KMS-11 (cell line): ENCODE measurements around the gene DIPK1A.

Experiments
- H2AFZ ChIP-seq: fragments of 200-600 bp; sonication (generic); 2 replicates; pipeline ENCODE4 v1.6.1; 2016; ENCODE audit warnings: antibody characterized with exemption, mixed run types, low read depth
- H3K27ac ChIP-seq: fragments of 200-600 bp; sonication (generic); 2 replicates; pipeline ENCODE4 v1.6.1; 2016; ENCODE audit warnings: mild to moderate bottlenecking, mixed run types
- H3K27me3 ChIP-seq: fragments of 200-600 bp; sonication (generic); 2 replicates; pipeline ENCODE4 v1.6.1; 2017; ENCODE audit warnings: mild to moderate bottlenecking, low read depth, mixed run types, moderate library complexity; ENCODE audit not compliant: insufficient read depth
- H3K36me3 ChIP-seq: fragments of 200-600 bp; sonication (generic); 2 replicates; pipeline ENCODE4 v1.6.1; 2017; ENCODE audit warnings: mild to moderate bottlenecking, mixed run types; ENCODE audit not compliant: insufficient read depth
- H3K4me1 ChIP-seq: fragments of 200-600 bp; sonication (generic); 2 replicates; pipeline ENCODE4 v1.6.1; 2016; ENCODE audit warnings: mild to moderate bottlenecking, low read depth, mixed run types; ENCODE audit not compliant: poor library complexity, severe bottlenecking
- H3K4me2 ChIP-seq: fragments of 200-600 bp; sonication (generic); 2 replicates; pipeline ENCODE4 v1.7.0; 2016; ENCODE audit warnings: mild to moderate bottlenecking, mixed run types
- H3K4me3 ChIP-seq: fragments of 200-600 bp; sonication (generic); IDR thresholded peaks from 2 replicates; pipeline ENCODE4 v1.6.1; 2017; ENCODE audit warnings: low read depth, low read length, mixed read lengths; ENCODE audit not compliant: insufficient read depth
- H3K79me2 ChIP-seq: fragments of 200-600 bp; sonication (generic); 2 replicates; pipeline ENCODE4 v1.6.1; 2016; ENCODE audit warnings: low read depth, mixed run types; ENCODE audit not compliant: insufficient read depth
- H3K9ac ChIP-seq: fragments of 200-600 bp; sonication (generic); 2 replicates; pipeline ENCODE4 v1.6.1; 2016; ENCODE audit warnings: mild to moderate bottlenecking, mixed run types
- H4K20me1 ChIP-seq: fragments of 200-600 bp; sonication (generic); 2 replicates; pipeline ENCODE4 v1.6.1; 2016; ENCODE audit warnings: mild to moderate bottlenecking, mixed run types; ENCODE audit not compliant: insufficient read depth
- CTCF ChIP-seq: fragments of 200-600 bp; sonication (generic); conservative IDR thresholded peaks from 2 replicates; pipeline ENCODE4 v1.6.1; 2017; ENCODE audit warnings: low read depth, mild to moderate bottlenecking, antibody characterized with exemption, low read length, moderate library complexity, mixed read lengths

DIPK1A gene

GRCh38 chr1:92843046-92843423 lies 118.2 kb downstream of the DIPK1A start:
- no peak overlapping the region for H3K4me3 ChIP-seq
- no peak overlapping the region for H3K4me2 ChIP-seq
- H3K36me3 ChIP-seq = peaks cover 15% of the 10 kb centered on the region; the same call in 1 of the 2 replicates
- peaks cover 23% of the 10 kb centered on the region; the same call in 1 of the 2 replicates for H3K79me2 ChIP-seq
- no peaks in the 10 kb centered on the region for H3K27me3 ChIP-seq
- no peak overlapping the region for H2AFZ ChIP-seq
- H4K20me1 ChIP-seq = peaks cover 25% of the 10 kb centered on the region
- H3K4me1 ChIP-seq = peaks cover under 1% of the 10 kb centered on the region
- TF ChIP-seq CTCF = no peak
- no peak overlapping the region for H3K9ac ChIP-seq
- no peak overlapping the region for H3K27ac ChIP-seq

GRCh38 chr1:92842082-92843045 lies 118.9 kb downstream of the DIPK1A start:
- peaks cover 32% of the 10 kb centered on the region for H4K20me1 ChIP-seq
- H3K27me3 ChIP-seq = no peaks in the 10 kb centered on the region
- no peak overlapping the region for H3K9ac ChIP-seq
- no peak overlapping the region for H3K4me3 ChIP-seq
- TF ChIP-seq CTCF = no peak
- H3K36me3 ChIP-seq = peaks cover 16% of the 10 kb centered on the region; the same call in 1 of the 2 replicates
- no peak overlapping the region for H3K4me2 ChIP-seq
- no peak overlapping the region for H2AFZ ChIP-seq
- peaks cover 30% of the 10 kb centered on the region; the same call in 1 of the 2 replicates for H3K79me2 ChIP-seq
- H3K4me1 ChIP-seq = peaks cover 7% of the 10 kb centered on the region
- no peak overlapping the region for H3K27ac ChIP-seq

GRCh38 chr1:92840600-92840999 lies 120.7 kb downstream of the DIPK1A start:
- Histone ChIP-seq H4K20me1 (peaks cover 47% of the 10 kb centered on the region), H2AFZ (no peak overlapping the region), H3K4me1 (peaks cover 24% of the 10 kb centered on the region), H3K4me3 (no peak overlapping the region), H3K36me3 (peaks cover 28% of the 10 kb centered on the region; the same call in 1 of the 2 replicates), H3K27me3 (no peaks in the 10 kb centered on the region), H3K79me2 (peaks cover 47% of the 10 kb centered on the region), H3K4me2 (no peak overlapping the region), H3K27ac (no peak overlapping the region), H3K9ac (no peak overlapping the region)
- no peak for TF ChIP-seq CTCF

- peaks cover 48% of the 10 kb centered on the region for H4K20me1 ChIP-seq
- no peak overlapping the region for H3K9ac ChIP-seq
- H3K27ac ChIP-seq = no peak overlapping the region
- H3K79me2 ChIP-seq = peaks cover 59% of the 10 kb centered on the region
- no peaks in the 10 kb centered on the region for H3K27me3 ChIP-seq
- no peak for TF ChIP-seq CTCF
- H3K36me3 ChIP-seq = peaks cover 39% of the 10 kb centered on the region; the same call in 1 of the 2 replicates
- peaks cover 34% of the 10 kb centered on the region for H3K4me1 ChIP-seq
- no peak overlapping the region for H3K4me2 ChIP-seq
- H3K4me3 ChIP-seq = no peak overlapping the region
- H2AFZ ChIP-seq = no peak overlapping the region
Measured at GRCh38 chr1:92839442-92839841, 121.8 kb downstream of the DIPK1A start.
